Smooth muscle cell (in vitro differentiated cells): ENCODE data around the gene KLHL22. TPM values are rescaled to one million over a fixed set of nuclear protein-coding genes. Genes with fewer than 3 reads are reported as not detected.
"Not testable (repeated sequence)": the region's sequence is repeated elsewhere in the genome, so short reads cannot be mapped to it uniquely, and the experiment has no call there.

ENCODE experiments used
- DNase-seq: peaks from one replicate; lab custom pipeline; 2025; ENCODE audit not compliant: unreplicated experiment; lab: John Stamatoyannopoulos, UW
- H2AFZ ChIP-seq: fragments of 200-600 bp; sonication (generic); 2 replicates; pipeline ENCODE4 v1.6.0; 2016; ENCODE audit warnings: antibody characterized with exemption, low read depth, mild to moderate bottlenecking
- H3F3A ChIP-seq: fragments of 200-600 bp; sonication (generic); 2 replicates; pipeline ENCODE4 v1.6.0; 2017; ENCODE audit warnings: antibody characterized with exemption, low read depth
- H3K27ac ChIP-seq: fragments of 200-600 bp; sonication (generic); 2 replicates; pipeline ENCODE4 v1.5.1; 2016; ENCODE audit warnings: low read depth, mild to moderate bottlenecking
- H3K27me3 ChIP-seq: fragments of 200-600 bp; sonication (generic); 2 replicates; pipeline ENCODE4 v1.6.1; 2016; ENCODE audit warnings: low read depth, mild to moderate bottlenecking
- H3K36me3 ChIP-seq: fragments of 200-600 bp; sonication (generic); 2 replicates; pipeline ENCODE4 v1.5.1; 2016; ENCODE audit warnings: low read depth
- H3K4me1 ChIP-seq: fragments of 200-600 bp; sonication (generic); 2 replicates; pipeline ENCODE4 v1.5.1; 2016; ENCODE audit warnings: low read depth
- H3K4me2 ChIP-seq: fragments of 200-600 bp; sonication (generic); 2 replicates; pipeline ENCODE4 v1.6.0; 2016; ENCODE audit warnings: mild to moderate bottlenecking
- H3K4me3 ChIP-seq: fragments of 200-600 bp; sonication (generic); 2 replicates; pipeline ENCODE4 v1.5.1; 2016; ENCODE audit warnings: mild to moderate bottlenecking
- H3K79me2 ChIP-seq: fragments of 200-600 bp; sonication (generic); 2 replicates; pipeline ENCODE4 v1.6.0; 2016; ENCODE audit warnings: low read depth, mild to moderate bottlenecking
- H3K9ac ChIP-seq: fragments of 200-600 bp; sonication (generic); 2 replicates; pipeline ENCODE4 v1.6.0; 2016; ENCODE audit warnings: low read depth
- H3K9me3 ChIP-seq: fragments of 200-600 bp; sonication (generic); replicated peaks from 2 replicates; pipeline ENCODE4 v1.5.1; 2016; ENCODE audit warnings: low read depth
- H4K20me1 ChIP-seq: fragments of 200-600 bp; sonication (generic); 2 replicates; pipeline ENCODE4 v1.6.0; 2016; ENCODE audit warnings: low read depth
- whole genome bisulfite sequencing: methylation state at CpG from one replicate; pipeline ENCODE4 v1.1.7; 2016; ENCODE audit warnings: low lambda C conversion rate; 5-methylcytosine and 5-hydroxymethylcytosine counted together
- polyA plus RNA-seq: library from polyadenylated mRNA; unstranded; fragments of >200 nt; fragmentation: Nextera tagmentation; extraction: Ambion mirVana; gene quantifications from 2 replicates; pipeline ENCODE4 v1.2.1, GENCODE V29; 2016
- total RNA-seq: library from RNA; depleted of rRNA; stranded (reverse); fragments of >200 nt; gene quantifications from 2 replicates; pipeline ENCODE4 v1.2.3, GENCODE V29; 2014
- TF ChIP-seq, protein P1 (sequence below): fragments of 200-600 bp; sonication (generic); IDR thresholded peaks from 2 replicates; pipeline ENCODE4 v1.5.1; 2017; ENCODE audit warnings: borderline replicate concordance, mild to moderate bottlenecking, antibody characterized with exemption; ENCODE audit not compliant: insufficient read depth, poor library complexity, severe bottlenecking

KLHL22 gene
- total and polyA plus RNA-seq, 2 experiments from 2014 or later, result 17.1 to 27.3 TPM

DNA sequence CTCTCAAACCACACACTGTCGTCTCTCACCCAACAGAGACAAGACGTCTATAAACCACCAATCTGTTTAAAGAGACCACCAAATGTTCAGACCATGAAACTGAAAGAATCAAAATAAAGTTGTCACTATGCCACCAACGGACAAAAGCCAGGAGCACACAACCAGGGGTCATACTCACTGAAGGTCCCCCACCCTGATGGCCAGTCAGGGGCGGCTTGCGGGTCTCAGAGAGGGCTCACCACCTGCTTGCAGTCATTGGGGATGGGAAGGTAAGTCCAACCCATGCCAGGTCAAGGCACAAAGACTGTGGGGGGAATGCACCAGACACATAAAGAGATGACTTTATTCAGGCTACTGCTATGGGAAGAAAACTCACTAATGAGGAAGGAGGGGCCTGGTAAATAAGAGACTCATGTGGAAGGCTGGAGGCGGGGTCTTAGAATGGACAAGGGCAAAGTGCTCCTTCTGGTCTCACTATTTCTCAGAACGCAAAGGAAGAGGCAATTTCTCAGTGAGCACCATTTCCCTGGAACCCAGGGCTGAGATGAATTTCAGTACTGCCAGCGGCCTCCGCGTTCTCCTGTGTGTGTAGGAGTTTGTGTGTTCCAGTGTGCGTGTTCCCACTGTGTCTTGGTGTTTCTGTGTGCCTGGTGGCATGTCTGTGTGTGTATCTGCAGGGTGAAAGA lies 75.3 kb downstream of the KLHL22 start:
- Histone ChIP-seq H4K20me1 (no peaks in the 10 kb centered on the region), H3F3A (peaks cover 16% of the 10 kb centered on the region), H3K27ac (no peak overlapping the region), H3K36me3 (no peaks in the 10 kb centered on the region), H3K4me1 (no peaks in the 10 kb centered on the region), H3K4me3 (no peak overlapping the region), H3K9ac (no peak overlapping the region), H2AFZ (no peak overlapping the region), H3K27me3 (no peaks in the 10 kb centered on the region), H3K9me3 (no peaks in the 10 kb centered on the region), H3K79me2 (no peaks in the 10 kb centered on the region), H3K4me2 (no peak overlapping the region)
- TF ChIP-seq, protein P1, sequence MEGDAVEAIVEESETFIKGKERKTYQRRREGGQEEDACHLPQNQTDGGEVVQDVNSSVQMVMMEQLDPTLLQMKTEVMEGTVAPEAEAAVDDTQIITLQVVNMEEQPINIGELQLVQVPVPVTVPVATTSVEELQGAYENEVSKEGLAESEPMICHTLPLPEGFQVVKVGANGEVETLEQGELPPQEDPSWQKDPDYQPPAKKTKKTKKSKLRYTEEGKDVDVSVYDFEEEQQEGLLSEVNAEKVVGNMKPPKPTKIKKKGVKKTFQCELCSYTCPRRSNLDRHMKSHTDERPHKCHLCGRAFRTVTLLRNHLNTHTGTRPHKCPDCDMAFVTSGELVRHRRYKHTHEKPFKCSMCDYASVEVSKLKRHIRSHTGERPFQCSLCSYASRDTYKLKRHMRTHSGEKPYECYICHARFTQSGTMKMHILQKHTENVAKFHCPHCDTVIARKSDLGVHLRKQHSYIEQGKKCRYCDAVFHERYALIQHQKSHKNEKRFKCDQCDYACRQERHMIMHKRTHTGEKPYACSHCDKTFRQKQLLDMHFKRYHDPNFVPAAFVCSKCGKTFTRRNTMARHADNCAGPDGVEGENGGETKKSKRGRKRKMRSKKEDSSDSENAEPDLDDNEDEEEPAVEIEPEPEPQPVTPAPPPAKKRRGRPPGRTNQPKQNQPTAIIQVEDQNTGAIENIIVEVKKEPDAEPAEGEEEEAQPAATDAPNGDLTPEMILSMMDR, result no peak
- DNase-seq, result no peak
- WGBS, result 92% methylated on average over 11 of the region's 11 CpGs

DNA sequence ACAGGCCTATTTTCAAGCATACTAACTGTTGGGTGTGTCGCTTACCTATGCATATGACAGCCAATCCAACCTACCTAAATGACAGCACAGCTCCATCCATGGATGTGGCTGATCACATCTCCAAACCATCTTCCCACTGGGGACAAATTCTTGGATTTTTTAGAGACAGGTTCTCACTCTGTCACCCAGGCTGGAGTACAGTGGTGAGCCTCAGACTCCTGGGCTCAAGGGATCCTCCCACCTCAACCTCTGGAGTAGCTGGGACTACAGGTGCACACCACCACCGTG lies 76.0 kb downstream of the KLHL22 start:
- WGBS, result 87% methylated on average over 2 of the region's 2 CpGs
- H3K9me3 ChIP-seq, result no peaks in the 10 kb centered on the region
- no peaks in the 10 kb centered on the region for H4K20me1 ChIP-seq
- H3K27me3 ChIP-seq, result no peaks in the 10 kb centered on the region
- no peaks in the 10 kb centered on the region for H3K79me2 ChIP-seq
- H3K4me3 ChIP-seq, result no peak overlapping the region
- no peaks in the 10 kb centered on the region for H3K4me1 ChIP-seq
- H3K36me3 ChIP-seq, result no peaks in the 10 kb centered on the region
- TF ChIP-seq, protein P1, result no peak
- no peak overlapping the region for H3K9ac ChIP-seq
- no peak overlapping the region for H2AFZ ChIP-seq
- H3K27ac ChIP-seq, result no peak overlapping the region
- no peak overlapping the region for H3K4me2 ChIP-seq
- DNase-seq, result no peak
- peaks cover 16% of the 10 kb centered on the region for H3F3A ChIP-seq

DNA sequence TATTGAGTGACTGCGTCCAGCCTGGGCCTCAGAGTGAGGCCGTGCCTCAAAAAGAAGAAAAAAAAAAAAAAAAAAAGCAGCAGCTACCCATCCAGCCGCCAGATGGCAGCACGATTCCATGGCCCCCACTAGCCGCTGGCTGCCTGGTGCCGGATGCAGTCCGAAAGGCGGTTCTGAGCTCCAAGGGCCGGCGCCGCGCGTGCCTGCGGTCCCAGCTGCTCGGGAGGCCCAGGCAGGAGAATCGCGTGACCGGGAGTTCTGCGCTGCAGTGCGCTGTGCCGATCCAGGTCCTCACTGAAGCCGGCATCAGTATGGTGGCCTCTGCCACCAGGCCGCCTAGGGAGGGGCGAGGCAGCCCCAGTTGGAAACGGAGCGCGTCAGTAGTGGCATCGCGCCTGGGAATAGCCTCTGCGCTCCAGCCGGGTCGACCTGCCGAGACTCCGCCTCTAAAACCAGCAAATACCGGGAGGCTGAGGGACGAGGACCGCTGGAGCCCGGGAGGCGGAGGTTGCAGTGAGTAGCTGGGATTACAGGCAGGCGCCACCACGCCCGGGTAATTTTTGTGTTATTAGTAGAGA lies 77.3 kb downstream of the KLHL22 start:
- Histone ChIP-seq H2AFZ (no peak overlapping the region), H3K27me3 (no peaks in the 10 kb centered on the region), H3K79me2 (no peaks in the 10 kb centered on the region), H3F3A (peaks cover 16% of the 10 kb centered on the region), H3K36me3 (no peaks in the 10 kb centered on the region), H3K9ac (peak overlapping the region; percentile 3), H3K4me3 (peak overlapping the region; percentile 50), H3K9me3 (no peaks in the 10 kb centered on the region), H3K4me1 (no peaks in the 10 kb centered on the region), H4K20me1 (no peaks in the 10 kb centered on the region), H3K27ac (no peak overlapping the region), H3K4me2 (peak overlapping the region; percentile 91)
- DNase-seq, result peak; percentile 65
- WGBS, result 20% methylated on average over 42 of the region's 42 CpGs
- TF ChIP-seq, protein P1, result peak; percentile 79

DNA sequence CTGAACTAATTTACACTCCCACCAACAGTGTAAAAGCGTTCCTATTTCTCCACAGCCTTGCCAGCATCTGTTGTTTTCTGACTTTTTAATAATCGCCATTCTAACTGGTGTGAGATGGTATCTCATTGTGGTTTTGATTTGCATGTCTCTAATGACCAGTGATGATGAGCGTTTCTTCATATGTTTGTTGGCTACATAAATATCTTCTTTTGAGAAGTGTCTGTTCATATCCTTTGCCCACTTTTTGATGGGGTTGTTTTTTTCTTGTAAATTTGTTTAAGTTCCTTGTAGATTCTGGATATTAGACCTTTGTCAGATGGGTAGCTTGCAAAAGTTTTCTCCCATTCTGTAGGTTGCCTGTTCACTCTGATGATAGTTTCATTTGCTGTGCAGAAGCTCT lies 79.9 kb downstream of the KLHL22 start:
- not testable (repeated sequence) for DNase-seq, H3F3A ChIP-seq, H3K79me2 ChIP-seq, H3K9me3 ChIP-seq, H2AFZ ChIP-seq, H4K20me1 ChIP-seq, H3K27me3 ChIP-seq, H3K4me2 ChIP-seq, H3K4me1 ChIP-seq, H3K36me3 ChIP-seq, H3K9ac ChIP-seq, H3K27ac ChIP-seq, H3K4me3 ChIP-seq
- 90% methylated on average over 3 of the region's 3 CpGs for WGBS

DNA sequence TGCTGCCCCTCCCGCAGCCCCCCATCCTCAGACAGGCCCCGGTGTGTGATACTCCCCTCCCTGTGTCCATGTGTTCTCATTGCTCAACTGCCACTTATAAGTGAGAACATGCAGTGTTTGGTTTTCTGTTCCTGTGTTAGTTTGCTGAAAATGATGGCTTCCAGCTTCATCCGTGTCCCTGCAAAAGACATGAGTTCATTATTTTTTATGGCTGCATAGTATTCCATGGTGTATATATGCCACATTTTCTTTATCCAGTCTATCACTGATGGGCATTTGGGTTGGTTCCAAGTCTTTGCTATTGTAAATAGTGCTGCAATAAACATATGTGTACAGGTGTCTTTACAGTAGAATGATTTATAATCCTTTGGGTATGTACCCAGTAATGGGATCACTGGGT lies 80.4 kb downstream of the KLHL22 start:
- H3K9me3 ChIP-seq, H2AFZ ChIP-seq, H3K4me1 ChIP-seq, H3K27me3 ChIP-seq, H3K4me2 ChIP-seq, H3K27ac ChIP-seq, DNase-seq, H3K9ac ChIP-seq, H3K79me2 ChIP-seq, H4K20me1 ChIP-seq, H3K4me3 ChIP-seq, H3F3A ChIP-seq, H3K36me3 ChIP-seq: not testable (repeated sequence)
- WGBS, result 100% methylated on average over 3 of the region's 3 CpGs
